HG03135 (cell line): ENCODE results near the gene HECA.
"Not testable (repeated sequence)": the region's sequence is repeated elsewhere in the genome, so short reads cannot be mapped to it uniquely, and the experiment has no call there.

ENCODE experiments used
- ATAC-seq: cut with Tn5 transposase; IDR thresholded peaks from one replicate; pipeline ENCODE4 v1.9.1; 2021; ENCODE audit warnings: mild to moderate bottlenecking, moderate library complexity; ENCODE audit not compliant: unreplicated experiment

Gene HECA, protein sequence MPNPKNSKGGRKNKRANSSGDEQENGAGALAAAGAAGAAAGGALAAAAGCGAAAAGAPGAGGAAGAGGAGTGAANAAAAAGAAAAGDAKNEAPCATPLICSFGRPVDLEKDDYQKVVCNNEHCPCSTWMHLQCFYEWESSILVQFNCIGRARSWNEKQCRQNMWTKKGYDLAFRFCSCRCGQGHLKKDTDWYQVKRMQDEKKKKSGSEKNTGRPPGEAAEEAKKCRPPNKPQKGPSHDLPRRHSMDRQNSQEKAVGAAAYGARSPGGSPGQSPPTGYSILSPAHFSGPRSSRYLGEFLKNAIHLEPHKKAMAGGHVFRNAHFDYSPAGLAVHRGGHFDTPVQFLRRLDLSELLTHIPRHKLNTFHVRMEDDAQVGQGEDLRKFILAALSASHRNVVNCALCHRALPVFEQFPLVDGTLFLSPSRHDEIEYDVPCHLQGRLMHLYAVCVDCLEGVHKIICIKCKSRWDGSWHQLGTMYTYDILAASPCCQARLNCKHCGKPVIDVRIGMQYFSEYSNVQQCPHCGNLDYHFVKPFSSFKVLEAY

DNA sequence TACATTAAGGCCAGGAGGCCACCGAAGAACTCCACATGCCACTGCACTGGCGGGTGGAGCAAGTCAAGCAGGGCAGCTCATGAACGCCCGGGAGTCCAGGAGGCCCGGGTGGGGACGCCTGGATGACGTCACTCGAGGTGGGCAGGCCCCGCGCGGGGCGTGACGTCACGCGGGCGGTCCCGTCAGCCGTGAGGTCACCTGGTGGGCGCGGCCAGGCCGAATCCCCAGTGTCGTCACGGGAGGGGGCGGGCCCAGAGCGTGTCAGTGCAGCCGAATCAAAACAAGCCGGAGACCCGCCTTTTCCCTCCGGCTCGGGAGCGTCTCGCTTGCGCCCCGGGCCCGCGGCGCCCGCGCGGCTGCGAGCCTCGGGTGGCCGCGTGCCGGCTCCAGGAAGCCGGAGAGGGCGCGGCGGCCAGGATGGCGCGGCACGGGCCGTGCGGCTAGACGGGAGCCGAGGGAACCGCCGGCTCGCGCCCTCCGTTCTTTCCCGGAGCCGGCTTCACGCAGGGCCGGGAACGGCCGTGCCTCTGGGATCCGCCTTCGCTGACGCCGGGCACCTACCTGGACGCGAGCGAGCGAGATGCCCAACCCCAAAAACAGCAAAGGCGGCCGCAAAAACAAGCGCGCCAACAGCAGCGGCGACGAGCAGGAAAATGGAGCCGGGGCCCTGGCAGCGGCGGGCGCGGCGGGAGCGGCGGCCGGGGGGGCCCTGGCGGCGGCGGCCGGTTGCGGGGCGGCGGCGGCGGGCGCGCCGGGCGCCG lies at the start of gene HECA:
Gene HECA (plus strand): TSS at position 264 of the 761 bp plus-strand sequence. CDS start 317 bp downstream, at position 581.
- peak; percentile 81 for ATAC-seq

GRCh38 chr6:139091826-139092225 lies 43.1 kb upstream of the HECA start:
- no peak for ATAC-seq

GRCh38 chr6:139099984-139100383 lies 34.9 kb upstream of the HECA start:
- ATAC-seq = peak; percentile 75

GRCh38 chr6:139107051-139107450 lies 27.8 kb upstream of the HECA start:
- ATAC-seq = no peak

- ATAC-seq = no peak
These were observed 26.5 kb upstream of the HECA start for GRCh38 chr6:139108378-139108777.

DNA sequence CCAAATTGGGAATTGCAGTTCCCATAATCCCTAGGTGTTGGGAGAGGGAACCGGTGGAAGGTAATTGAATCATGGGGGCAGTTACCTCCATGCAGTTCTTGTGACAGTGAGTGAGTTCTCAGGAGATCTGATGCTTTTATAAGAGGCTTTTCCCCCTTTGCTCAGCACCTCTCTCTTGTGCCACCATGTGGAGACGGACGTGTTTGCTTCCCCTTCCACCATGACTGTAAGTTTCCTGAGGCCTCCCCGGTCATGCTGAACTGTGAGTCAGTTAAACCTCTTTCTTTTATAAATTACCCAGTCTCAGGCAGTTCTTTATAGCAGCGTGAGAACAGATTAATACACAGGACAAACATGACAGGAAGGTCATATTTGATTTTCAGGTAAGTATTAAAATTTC lies 25.3 kb upstream of the HECA start:
- no peak for ATAC-seq

GRCh38 chr6:139112146-139112545 lies 22.7 kb upstream of the HECA start:
- no peak for ATAC-seq

DNA sequence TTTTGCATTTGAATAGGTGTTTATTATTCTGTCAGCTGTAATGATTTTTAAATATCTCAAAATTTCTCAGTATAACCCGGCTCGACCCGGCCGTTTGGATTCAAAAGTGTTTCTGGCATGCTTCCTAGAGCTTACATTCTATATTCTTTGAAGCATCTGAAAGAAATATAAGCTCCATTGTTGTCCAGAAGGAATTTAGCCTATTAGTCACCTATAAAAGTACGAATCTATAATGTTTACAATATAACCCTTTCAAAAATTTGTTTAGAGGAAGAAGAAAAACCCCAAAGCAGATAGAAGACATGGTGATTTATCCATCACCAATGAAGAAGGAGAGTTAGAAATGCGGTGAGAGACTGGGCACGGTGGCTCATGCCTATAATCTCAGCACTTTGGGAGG lies 22.3 kb upstream of the HECA start:
- no peak for ATAC-seq

DNA sequence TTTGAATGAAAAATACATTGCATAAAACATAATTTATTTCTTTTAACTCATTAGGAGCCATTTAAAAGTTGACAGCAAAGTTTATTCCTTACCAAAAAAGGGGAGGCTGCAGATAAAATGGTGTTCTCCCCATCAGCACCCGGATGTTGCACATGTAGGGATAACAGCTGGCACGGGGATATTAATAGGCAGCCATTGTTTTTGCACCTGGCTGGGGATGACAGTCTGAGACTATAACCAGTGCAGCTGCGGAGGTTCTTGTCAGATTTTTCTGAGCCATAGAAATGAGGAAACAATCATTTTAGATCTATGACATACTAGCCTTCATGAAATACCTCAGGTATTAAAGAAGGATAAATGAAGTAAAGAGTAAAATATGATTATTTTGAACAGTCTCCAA lies 20.1 kb upstream of the HECA start:
- no peak for ATAC-seq

DNA sequence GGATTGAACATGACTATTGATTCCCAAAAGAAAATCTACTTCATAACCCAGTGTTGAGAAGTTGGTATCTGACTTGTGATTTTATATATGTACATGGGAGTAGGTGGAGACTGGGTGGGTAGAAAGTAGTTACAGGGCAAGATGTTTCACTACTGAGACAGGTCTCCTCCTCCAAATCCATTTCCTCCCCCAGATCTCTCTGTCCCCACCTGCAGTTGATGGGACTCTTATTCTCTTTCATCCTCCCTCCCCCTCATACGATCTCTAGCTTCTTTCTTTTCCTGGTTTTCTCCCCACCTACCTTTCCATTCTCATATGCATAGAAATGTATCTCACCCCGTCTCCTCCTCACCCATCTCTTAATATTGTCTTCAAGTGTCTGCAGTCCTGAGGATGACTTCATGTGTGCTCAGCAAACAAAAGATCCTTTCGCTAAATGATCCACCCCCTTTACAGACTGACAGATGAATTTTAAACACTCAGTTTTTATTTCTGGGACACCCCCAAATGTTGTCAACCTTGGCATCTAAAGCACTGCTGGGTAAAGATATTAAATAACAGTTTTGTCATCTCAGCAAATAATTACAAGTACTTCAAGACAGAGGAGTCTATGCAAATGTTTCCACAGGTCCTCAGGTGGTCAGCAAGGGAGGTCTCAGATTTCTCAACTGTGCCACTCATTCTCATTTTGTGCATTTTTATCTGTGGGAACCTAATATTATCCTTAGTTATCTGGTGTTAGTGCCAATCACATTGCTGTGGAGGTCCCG lies 18.7 kb upstream of the HECA start:
- ATAC-seq = no peak

- ATAC-seq = no peak
These were observed 17.1 kb upstream of the HECA start for GRCh38 chr6:139117734-139118133.

DNA sequence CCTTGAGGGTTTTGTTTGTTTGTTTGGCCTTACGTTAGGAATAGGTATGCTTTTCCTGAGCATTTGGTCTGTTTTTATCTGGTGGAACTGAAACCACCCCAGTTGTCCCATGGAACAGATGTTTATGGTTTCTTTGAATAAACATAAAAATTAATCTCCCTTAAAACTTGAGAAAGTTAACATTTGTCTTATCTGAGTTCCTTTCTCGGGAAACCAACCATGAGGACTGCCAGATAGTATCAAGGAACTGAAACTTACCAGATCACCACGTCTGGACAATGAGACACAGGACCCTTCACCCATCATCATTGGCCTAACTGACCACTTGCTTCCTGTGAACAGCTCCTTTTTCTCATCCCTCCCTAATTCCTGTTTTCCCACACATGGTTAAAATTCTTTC lies 15.3 kb upstream of the HECA start:
- no peak for ATAC-seq

DNA sequence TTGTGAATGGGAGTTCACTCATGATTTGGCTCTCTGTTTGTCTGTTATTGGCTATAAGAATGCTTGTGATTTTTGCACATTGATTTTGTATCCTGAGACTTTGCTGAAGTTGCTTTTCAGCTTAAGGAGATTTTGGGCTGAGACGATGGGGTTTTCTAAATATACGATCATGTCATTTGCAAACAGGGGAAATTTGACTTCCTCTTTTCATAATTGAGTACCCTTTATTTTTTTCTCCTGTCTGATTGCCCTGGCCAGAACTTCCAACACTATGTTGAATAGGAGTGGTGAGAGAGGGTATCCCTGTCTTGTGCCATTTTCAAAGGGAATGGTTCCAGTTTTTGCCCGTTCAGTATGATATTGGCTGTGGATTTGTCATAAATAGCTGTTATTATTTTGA lies 12.1 kb upstream of the HECA start:
- ATAC-seq = not testable (repeated sequence)

GRCh38 chr6:139124887-139125672 lies 9.8 kb upstream of the HECA start:
- peak; percentile 100 for ATAC-seq

DNA sequence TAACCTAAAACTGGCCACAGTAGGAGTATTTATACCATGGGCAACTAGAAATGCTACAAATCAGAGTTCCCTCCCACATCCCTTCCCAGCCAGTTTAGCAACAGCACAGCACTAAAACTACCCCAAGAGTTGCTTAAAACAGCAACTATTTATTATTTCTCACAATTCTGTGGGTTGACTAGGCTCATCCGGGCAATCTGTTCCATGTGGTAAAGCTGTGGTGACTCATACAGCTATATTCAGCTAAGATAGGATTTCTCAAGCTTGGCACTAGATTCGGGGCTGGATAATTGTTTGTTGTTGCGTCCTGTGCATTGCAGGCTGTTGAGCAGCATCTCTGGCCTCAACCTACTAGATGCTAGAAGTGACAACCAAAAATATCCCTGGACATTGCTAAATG lies 8.6 kb upstream of the HECA start:
- no peak for ATAC-seq

DNA sequence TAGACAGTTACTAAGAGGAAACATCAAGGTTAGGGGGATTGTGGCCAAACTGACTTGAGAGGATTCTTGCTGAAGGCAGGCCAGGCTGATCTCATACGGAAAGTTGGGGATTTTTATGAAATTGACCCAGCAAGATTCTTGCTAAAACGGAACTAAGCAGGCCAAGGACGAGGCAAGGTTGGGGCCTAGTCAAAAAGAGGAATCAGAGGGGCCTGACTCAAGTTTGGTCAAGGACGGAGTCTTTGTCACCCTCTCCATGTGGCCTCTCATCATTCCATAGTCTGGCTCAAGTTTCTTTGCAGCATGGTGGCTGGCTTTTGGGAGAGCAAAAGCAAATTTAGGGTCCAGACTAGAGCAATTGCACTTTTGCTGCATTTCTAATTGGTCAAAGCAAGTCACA lies 7.9 kb upstream of the HECA start:
- ATAC-seq = no peak

GRCh38 chr6:139129284-139129683 lies 5.6 kb upstream of the HECA start:
- ATAC-seq = no peak

- no peak for ATAC-seq
These were observed 3.1 kb upstream of the HECA start for GRCh38 chr6:139131736-139132280.

GRCh38 chr6:139133262-139134063 lies 1.4 kb upstream of the HECA start:
- no peak for ATAC-seq
